Fibroblast of the aortic adventitia (primary cell): Measurements from ENCODE around the gene OR10H1. TPM values are rescaled to one million over a fixed set of nuclear protein-coding genes. Genes with fewer than 3 reads are reported as not detected.
"Not testable (repeated sequence)": the region's sequence is repeated elsewhere in the genome, so short reads cannot be mapped to it uniquely, and the experiment has no call there.

Source experiments
- DNase-seq: peaks from one replicate; pipeline ENCODE4 v3.0.0-alpha.2; 2010; ENCODE audit warnings: low read depth
- H3K4me3 ChIP-seq: 2 replicates; pipeline ENCODE4 v1.5.1; 2011; ENCODE audit warnings: low read depth, mild to moderate bottlenecking, control low read depth, low read length, moderate library complexity
- total RNA-seq: library from RNA; depleted of rRNA; stranded (reverse); fragments of >200 nt; gene quantifications from 2 replicates; pipeline ENCODE4 v1.2.3, GENCODE V29; 2012; ENCODE audit warnings: low replicate concordance
- TF ChIP-seq, protein P1 (sequence below): IDR thresholded peaks from 2 replicates; pipeline ENCODE4 v1.5.1; 2011; ENCODE audit warnings: mild to moderate bottlenecking, low read length, control low read depth, inconsistent platforms; ENCODE audit not compliant: insufficient read depth

The OR10H1 gene
- total RNA-seq, 1 donor: not detected

DNA sequence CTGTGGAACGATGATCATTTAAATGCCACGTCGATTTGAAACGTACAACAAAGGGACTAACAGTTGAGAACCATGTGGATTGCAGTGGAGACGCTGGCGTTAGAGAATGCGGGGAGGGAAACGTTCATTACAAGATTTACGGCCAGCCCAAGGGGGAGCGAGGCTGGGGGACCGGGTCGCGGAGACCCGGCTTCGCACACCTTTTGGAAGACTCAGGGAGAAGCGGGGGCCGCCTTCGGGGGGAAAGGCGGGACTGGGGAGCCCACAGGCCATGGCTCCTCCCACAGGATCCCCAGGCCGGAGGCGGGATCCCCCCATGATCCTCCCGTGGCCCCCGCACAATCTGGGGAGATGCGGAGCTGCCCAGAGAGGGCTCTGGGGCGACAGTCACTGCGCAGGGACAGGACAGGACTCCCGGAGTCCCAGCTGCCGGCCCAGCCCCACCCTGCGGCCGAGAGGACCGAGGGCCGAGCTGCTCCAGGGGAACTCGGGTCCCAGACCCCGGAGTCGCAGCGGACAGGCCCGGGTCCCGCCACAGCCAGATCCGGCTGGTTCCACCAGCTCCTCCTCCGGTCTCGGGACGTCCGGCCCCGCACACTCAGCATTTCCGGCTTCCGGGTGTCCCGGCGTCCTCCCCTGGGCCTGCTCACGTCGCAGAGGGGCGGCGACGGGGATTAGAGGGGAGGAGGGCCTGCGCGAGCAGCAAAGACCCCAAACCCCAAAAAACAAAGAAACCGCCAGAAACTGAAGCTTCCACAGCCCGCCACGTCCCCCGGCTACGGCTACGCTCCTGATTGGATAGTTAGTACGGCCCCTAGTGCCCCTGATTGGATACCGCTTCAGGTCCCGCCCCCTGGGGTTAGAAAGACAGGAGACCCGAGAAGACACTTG, 21.1 kb upstream of the OR10H1 start:
- peak overlapping the region; percentile 76 for H3K4me3 ChIP-seq
- peak; percentile 90 for DNase-seq
- TF ChIP-seq, protein P1, sequence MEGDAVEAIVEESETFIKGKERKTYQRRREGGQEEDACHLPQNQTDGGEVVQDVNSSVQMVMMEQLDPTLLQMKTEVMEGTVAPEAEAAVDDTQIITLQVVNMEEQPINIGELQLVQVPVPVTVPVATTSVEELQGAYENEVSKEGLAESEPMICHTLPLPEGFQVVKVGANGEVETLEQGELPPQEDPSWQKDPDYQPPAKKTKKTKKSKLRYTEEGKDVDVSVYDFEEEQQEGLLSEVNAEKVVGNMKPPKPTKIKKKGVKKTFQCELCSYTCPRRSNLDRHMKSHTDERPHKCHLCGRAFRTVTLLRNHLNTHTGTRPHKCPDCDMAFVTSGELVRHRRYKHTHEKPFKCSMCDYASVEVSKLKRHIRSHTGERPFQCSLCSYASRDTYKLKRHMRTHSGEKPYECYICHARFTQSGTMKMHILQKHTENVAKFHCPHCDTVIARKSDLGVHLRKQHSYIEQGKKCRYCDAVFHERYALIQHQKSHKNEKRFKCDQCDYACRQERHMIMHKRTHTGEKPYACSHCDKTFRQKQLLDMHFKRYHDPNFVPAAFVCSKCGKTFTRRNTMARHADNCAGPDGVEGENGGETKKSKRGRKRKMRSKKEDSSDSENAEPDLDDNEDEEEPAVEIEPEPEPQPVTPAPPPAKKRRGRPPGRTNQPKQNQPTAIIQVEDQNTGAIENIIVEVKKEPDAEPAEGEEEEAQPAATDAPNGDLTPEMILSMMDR: no peak

DNA sequence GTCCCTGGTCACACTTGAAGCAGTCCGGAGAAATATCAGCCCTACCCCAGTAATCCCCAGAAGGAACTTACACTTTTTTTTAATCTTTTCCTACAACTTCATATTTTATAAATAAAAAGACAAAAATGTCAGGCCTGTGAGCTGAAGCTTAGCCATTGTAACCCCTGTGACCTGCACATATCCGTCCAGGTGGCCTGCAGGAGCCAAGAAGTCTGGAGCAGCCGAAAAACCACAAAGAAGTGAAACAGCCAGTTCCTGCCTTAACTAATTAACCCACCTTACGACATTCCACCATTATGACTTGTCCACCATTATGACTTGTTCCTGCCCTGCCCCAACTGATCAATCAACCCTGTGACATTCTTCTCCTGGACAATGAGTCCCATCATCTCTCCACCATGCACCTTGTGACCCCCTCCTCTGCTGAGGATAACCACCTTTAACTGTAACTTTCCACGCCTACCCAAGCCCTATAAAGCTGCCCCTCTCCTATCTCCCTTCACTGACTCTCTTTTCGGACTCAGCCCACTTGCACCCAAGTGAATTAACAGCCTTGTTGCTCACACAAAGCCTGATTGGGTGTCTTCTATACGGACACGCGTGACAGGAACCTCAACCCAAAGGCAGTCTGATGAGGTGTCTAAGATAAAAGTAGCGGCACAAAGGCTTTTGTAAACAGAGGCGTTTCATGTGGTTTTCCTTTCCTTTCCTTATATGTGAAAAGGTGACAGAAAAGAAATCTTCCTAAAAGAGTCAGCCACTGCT, 20.3 kb upstream of the OR10H1 start:
- peak overlapping the region; percentile 76 for H3K4me3 ChIP-seq
- not testable (repeated sequence) for DNase-seq

DNA sequence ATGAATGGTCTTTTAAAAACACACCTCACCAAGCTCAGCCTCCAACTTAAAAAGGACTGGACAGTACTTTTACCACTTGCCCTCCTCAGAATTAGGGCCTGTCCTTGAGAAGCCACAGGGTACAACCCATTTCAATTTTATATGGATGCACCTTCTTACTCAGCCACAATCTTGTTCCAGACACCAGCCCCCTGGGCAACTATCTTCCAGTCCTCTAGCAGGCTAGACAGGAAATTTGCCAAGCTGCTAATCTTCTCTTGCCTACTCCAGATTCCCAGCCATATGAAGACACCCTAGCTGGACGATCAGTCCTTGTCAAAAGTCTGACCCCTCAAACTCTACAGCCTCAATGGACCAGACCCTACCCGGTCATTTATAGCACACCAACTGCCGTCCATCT, 18.8 kb upstream of the OR10H1 start:
- H3K4me3 ChIP-seq, DNase-seq: not testable (repeated sequence)

DNA sequence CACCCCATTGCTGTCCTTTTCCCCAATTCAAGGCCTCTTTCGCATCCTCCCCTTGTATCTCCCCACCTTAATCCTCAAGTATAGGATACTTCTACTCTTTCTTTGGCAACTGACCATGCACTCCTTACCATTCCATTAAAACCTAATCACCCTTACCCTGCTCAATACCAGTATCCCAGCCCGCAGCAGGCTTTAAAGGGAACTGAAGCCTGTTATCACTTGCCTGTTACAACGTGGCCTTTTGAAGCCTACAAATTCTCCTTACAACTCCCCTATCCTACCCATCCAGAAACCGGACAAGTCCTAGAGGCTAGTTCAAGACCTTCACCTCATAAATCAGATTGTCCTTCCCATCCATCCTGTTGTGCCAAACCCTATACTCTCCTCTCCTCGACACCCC, 16.2 kb upstream of the OR10H1 start:
- no peak for DNase-seq
- TF ChIP-seq, protein P1: no peak
- H3K4me3 ChIP-seq: no peak overlapping the region

DNA sequence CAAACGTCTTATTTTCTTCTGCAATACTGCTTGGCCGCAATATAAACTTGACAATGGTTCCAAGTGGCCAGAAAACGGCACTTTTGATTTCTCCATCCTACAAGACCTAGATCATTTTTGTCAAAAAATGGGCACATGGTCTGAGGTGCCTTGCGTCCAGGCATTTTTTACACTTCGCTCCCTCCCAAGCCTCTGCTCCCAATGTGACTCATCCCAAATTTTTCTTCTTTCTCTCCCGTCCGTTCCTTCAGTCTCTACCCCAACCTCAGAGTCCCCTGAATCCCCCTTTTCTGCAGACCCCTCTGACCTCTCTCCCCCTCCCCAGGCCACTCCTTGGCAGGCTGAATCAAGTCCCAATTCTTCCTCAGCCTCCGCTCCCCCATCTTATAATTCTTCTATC, 14.3 kb upstream of the OR10H1 start:
- TF ChIP-seq, protein P1: no peak
- H3K4me3 ChIP-seq: no peak overlapping the region
- DNase-seq: no peak

DNA sequence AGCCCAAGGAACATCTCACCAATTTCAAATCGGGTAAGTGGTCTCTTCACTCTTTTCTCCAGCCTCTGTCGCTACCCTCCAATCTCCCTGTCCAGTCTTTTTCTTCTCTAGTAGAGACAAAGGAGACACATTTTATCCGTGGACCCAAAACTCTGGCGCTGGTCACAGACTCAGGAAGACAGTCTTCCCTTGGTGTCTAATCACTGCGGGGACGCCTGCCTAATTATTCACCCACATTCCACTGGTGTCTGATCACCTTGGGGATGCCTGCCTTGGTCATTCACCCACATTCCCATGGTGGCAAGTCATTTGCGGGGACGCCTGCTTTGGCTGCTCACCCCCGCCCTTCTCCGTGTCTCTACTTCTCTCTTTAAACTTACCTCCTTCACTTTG, 13.8 kb upstream of the OR10H1 start:
- no peak overlapping the region for H3K4me3 ChIP-seq
- no peak for DNase-seq
- TF ChIP-seq, protein P1: no peak

DNA sequence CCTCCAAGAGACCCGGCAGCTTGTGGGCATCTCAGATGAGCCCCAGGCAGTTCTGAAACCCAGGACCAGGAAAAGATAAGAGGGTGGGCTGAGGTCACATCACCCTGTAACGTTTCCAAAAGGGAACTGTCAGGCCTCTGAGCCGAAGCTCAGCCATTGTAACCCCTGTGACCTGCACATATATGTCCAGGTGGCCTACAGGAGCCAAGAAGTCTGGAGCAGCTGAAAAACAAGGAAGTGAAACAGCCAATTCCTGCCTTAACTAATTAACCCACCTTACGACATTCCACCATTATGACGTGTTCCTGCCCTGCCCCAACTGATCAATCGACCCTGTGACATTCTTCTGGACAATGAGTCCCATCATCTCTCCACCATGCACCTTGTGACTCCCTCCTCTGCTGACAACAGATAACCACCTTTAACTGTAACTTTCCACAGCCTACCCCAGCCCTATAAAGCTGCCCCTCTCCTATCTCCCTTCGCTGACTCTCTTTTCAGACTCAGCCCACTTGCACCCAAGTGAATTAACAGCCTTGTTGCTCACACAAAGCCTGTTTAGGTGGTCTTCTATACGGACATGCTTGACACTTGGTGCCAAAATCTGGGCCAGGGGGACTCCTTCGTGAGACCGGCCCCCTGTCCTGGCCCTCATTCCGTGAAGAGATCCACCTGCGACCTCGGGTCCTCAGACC, 13.3 kb upstream of the OR10H1 start:
- H3K4me3 ChIP-seq, DNase-seq: not testable (repeated sequence)

DNA sequence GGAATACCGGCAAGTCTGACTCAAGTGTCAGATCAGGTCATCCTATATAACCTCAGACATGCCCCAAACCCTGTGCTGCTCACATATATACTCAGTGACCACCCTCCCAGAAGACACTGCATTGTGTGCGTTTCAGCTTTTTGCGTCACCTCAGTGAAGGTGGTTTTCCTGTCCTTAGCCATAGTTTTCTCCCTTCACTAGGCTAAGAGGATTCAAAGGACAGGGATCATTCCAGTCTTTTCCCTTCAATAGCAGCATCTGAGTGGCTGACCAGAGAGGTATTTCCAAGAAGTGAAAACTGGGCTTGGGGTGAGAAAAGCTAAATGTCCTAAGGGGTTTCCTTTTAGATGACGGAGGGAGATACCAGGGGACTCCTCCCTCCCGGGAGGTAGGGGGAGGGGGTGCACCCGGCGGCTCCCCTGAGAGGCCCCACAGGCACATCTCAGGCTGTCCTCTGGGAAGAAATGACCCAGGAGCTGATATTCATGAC, 12.7 kb upstream of the OR10H1 start:
- no peak for DNase-seq
- TF ChIP-seq, protein P1: no peak

More for the DNA sequence above, 12.7 kb upstream of the OR10H1 start:
- H3K4me3 ChIP-seq: no peak overlapping the region
